CD14-positive monocyte (primary cell): ENCODE measurements around the gene ANTKMT. TPM values are rescaled to one million over a fixed set of nuclear protein-coding genes. Genes with fewer than 3 reads are reported as not detected.

Experiments used
- DNase-seq, 3 donors: peaks; one replicate each; pipeline ENCODE4 v3.0.0-alpha.2; 2011 to 2022
- H2AFZ ChIP-seq: 2 replicates; pipeline ENCODE4 v1.6.0; 2012; ENCODE audit warnings: mild to moderate bottlenecking, low read depth, low read length, inconsistent platforms; ENCODE audit not compliant: insufficient read depth, poor library complexity, severe bottlenecking
- H3K27ac ChIP-seq, 2 donors: 1 replicate in 1 of 2; 2 replicates in 1 of 2; pipeline ENCODE4 v1.5.1; 2012 to 2013; ENCODE audit warnings: low read length in 2 of 2, control low read depth in 1 of 2, inconsistent platforms in 1 of 2, low read depth in 1 of 2, mild to moderate bottlenecking in 1 of 2
- H3K27me3 ChIP-seq, 2 donors: one replicate each; pipeline versions ENCODE4 v1.6.0 to v1.6.1; 2011 to 2013; ENCODE audit warnings: low read length in 2 of 2; ENCODE audit not compliant: control insufficient read depth in 2 of 2, insufficient read depth in 2 of 2
- H3K36me3 ChIP-seq, 2 donors: replicated peaks in 1 of 2; 1 replicate in 1 of 2; 2 replicates in 1 of 2; pipeline versions ENCODE4 v1.5.1 to v1.6.1; 2012 to 2013; ENCODE audit warnings: low read length in 2 of 2, control low read depth in 1 of 2, inconsistent platforms in 1 of 2, mild to moderate bottlenecking in 1 of 2; ENCODE audit not compliant: insufficient read depth in 2 of 2, control insufficient read depth in 1 of 2
- H3K4me1 ChIP-seq, 2 donors: 1 replicate in 1 of 2; 2 replicates in 1 of 2; pipeline versions ENCODE4 v1.5.1 to v1.6.1; 2012 to 2013; ENCODE audit warnings: low read length in 2 of 2, control low read depth in 1 of 2, inconsistent platforms in 1 of 2, mild to moderate bottlenecking in 1 of 2, moderate library complexity in 1 of 2; ENCODE audit not compliant: insufficient read depth in 2 of 2, control insufficient read depth in 1 of 2
- H3K4me2 ChIP-seq: replicated peaks from 2 replicates; pipeline ENCODE3; 2012; ENCODE audit warnings: low read length, moderate library complexity, mild to moderate bottlenecking; ENCODE audit not compliant: poor library complexity, severe bottlenecking; ENCODE audit errors: extremely low read depth
- H3K4me3 ChIP-seq, 3 experiments: fragments of 200-600 bp in 1 of 3; sonication (generic) in 1 of 3; replicated peaks in 1 of 3; 1 replicate in 2 of 3; 2 replicates in 1 of 3; pipeline ENCODE4 v1.5.1; 2011 to 2013; ENCODE audit warnings: low read length in 3 of 3, mild to moderate bottlenecking in 3 of 3, control low read depth in 2 of 3, low read depth in 2 of 3, inconsistent platforms in 1 of 3, moderate library complexity in 1 of 3
- H3K79me2 ChIP-seq: 2 replicates; pipeline ENCODE4 v1.6.0; 2012; ENCODE audit warnings: mild to moderate bottlenecking, control low read depth, inconsistent platforms, low read length, moderate library complexity; ENCODE audit not compliant: insufficient read depth
- H3K9ac ChIP-seq: 2 replicates; pipeline ENCODE4 v1.6.0; 2017; ENCODE audit warnings: low read length, mild to moderate bottlenecking; ENCODE audit not compliant: insufficient read depth, poor library complexity, severe bottlenecking
- H3K9me3 ChIP-seq, 2 donors: replicated peaks in 1 of 2; 1 replicate in 1 of 2; 2 replicates in 1 of 2; pipeline versions ENCODE4 v1.5.1 to v1.6.1; 2012 to 2013; ENCODE audit warnings: low read length in 2 of 2, control low read depth in 1 of 2; ENCODE audit not compliant: control insufficient read depth in 1 of 2, insufficient read depth in 1 of 2
- H4K20me1 ChIP-seq: 2 replicates; pipeline ENCODE4 v1.6.0; 2012; ENCODE audit warnings: mild to moderate bottlenecking, low read length, control low read depth, moderate library complexity; ENCODE audit not compliant: insufficient read depth
- H3K27ac Mint-ChIP-seq, 7 donors: one replicate each; pipeline ENCODE4 v1.8.0; 2020; ENCODE audit warnings: mild to moderate bottlenecking in 7 of 7, mixed read lengths in 7 of 7, moderate library complexity in 6 of 7, inconsistent platforms in 2 of 7
- H3K27me3 Mint-ChIP-seq, 3 donors: one replicate each; pipeline ENCODE4 v1.8.0; 2021 to 2022; ENCODE audit warnings: low read depth in 3 of 3, mild to moderate bottlenecking in 3 of 3, mixed read lengths in 3 of 3, moderate library complexity in 3 of 3, inconsistent platforms in 1 of 3
- H3K36me3 Mint-ChIP-seq, 2 donors: one replicate each; pipeline ENCODE4 v1.8.0; 2020; ENCODE audit warnings: mixed read lengths in 2 of 2, inconsistent platforms in 1 of 2, mild to moderate bottlenecking in 1 of 2
- H3K4me1 Mint-ChIP-seq: one replicate; pipeline ENCODE4 v1.8.0; 2020; ENCODE audit warnings: mild to moderate bottlenecking, mixed read lengths
- H3K4me3 Mint-ChIP-seq, 2 donors: one replicate each; pipeline ENCODE4 v1.8.0; 2020; ENCODE audit warnings: mild to moderate bottlenecking in 2 of 2, mixed read lengths in 2 of 2, moderate library complexity in 1 of 2
- H3K9me3 Mint-ChIP-seq, 7 donors: one replicate each; pipeline ENCODE4 v1.8.0; 2020 to 2022; ENCODE audit warnings: mixed read lengths in 7 of 7, mild to moderate bottlenecking in 6 of 7, moderate library complexity in 6 of 7, inconsistent platforms in 2 of 7
- WGBS: methylation state at CpG from one replicate; pipeline ENCODE4 v1.1.5; 2013; ENCODE audit warnings: missing lambda C conversion rate; ENCODE audit not compliant: insufficient coverage; 5-methylcytosine and 5-hydroxymethylcytosine counted together
- intact Hi-C, 2 donors: fragments of 100-400 bp; cut with micrococcal nuclease; formaldehyde crosslinking; loops; one replicate each; pipeline versions ENCODE4 v1.15.0 to v1.15.1; 2023
- polyA plus RNA-seq, 3 donors: library from polyadenylated mRNA; depleted of rRNA in 1 of 3; unstranded in 2 of 3; stranded (reverse) in 1 of 3; fragments of 300-500 nt in 2 of 3; fragments of >200 nt in 1 of 3; fragmentation: Illumina TruSeq in 2 of 3; gene quantifications; 1 replicate in 2 of 3; 2 replicates in 1 of 3; pipeline ENCODE4 v1.2.3, GENCODE V29; 2012 to 2021
- TF ChIP-seq, protein P1 (sequence below): fragments of 200-600 bp; IDR thresholded peaks from one replicate; pipeline ENCODE4 v1.8.0; 2022; ENCODE audit warnings: antibody characterized with exemption, mild to moderate bottlenecking

The ANTKMT gene
- polyA plus RNA-seq, 3 donors: 21.5 to 56.3 (median 34.4) TPM

DNA sequence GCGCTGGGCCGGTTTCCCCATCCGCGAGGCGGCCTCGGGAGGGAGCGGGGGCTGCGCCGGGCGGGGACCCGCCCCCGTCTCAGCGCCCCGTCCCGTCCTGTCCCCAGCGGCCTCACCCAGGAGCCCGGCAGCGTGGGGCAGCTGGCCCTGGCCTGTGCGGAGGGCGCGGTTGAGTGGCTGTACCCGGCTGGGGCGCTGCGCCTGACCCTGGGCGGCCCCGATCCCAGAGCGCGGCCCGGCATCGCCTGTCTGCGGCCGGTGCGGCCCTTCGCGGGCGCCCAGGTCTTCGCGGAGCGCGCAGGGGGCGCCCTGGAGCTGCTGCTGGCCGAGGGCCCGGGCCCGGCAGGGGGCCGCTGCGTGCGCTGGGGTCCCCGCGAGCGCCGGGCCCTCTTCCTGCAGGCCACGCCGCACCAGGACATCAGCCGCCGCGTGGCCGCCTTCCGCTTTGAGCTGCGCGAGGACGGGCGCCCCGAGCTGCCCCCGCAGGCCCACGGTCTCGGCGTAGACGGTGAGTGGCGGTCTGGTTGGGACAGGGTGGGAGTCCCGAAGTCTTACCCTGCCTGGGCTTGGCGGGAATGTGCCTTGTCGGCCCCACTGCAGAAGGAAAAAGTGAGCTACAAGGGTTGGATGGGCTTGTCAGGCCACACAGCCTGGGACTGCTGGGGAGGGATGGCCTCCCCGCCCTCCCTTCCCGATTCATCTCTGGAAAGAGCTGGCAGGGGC, 5.3 kb upstream of the ANTKMT start:
- peak overlapping the region in 1 of 3 experiments; percentile 71 for H3K4me3 ChIP-seq
- H3K79me2 ChIP-seq: no peaks in the 10 kb centered on the region
- H3K4me2 ChIP-seq: peak overlapping the region; percentile 84
- peaks cover 4 to 9% of the 10 kb centered on the region in 2 donors for H3K9me3 ChIP-seq
- TF ChIP-seq, protein P1, sequence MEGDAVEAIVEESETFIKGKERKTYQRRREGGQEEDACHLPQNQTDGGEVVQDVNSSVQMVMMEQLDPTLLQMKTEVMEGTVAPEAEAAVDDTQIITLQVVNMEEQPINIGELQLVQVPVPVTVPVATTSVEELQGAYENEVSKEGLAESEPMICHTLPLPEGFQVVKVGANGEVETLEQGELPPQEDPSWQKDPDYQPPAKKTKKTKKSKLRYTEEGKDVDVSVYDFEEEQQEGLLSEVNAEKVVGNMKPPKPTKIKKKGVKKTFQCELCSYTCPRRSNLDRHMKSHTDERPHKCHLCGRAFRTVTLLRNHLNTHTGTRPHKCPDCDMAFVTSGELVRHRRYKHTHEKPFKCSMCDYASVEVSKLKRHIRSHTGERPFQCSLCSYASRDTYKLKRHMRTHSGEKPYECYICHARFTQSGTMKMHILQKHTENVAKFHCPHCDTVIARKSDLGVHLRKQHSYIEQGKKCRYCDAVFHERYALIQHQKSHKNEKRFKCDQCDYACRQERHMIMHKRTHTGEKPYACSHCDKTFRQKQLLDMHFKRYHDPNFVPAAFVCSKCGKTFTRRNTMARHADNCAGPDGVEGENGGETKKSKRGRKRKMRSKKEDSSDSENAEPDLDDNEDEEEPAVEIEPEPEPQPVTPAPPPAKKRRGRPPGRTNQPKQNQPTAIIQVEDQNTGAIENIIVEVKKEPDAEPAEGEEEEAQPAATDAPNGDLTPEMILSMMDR: no peak
- H3K36me3 Mint-ChIP-seq: peaks cover 0 to 3% of the 10 kb centered on the region in 2 donors
- 1% methylated on average over 73 of the region's 74 CpGs for WGBS
- peaks cover 16% of the 10 kb centered on the region for H3K4me1 Mint-ChIP-seq
- no peak for DNase-seq
- no peak overlapping the region for H3K27ac Mint-ChIP-seq
- peak overlapping the region; percentile 64 to 83 for H3K4me3 Mint-ChIP-seq
- peak overlapping the region; percentile 74 for H2AFZ ChIP-seq
- H3K27me3 Mint-ChIP-seq: peaks cover 47 to 77% (median 58%) of the 10 kb centered on the region in 3 donors
- peaks cover 22 to 32% of the 10 kb centered on the region in 2 donors for H3K4me1 ChIP-seq
- H4K20me1 ChIP-seq: no peaks in the 10 kb centered on the region
- intact Hi-C loops: no loop called here
- peaks cover 0 to 7% (median 0%) of the 10 kb centered on the region in 7 donors for H3K9me3 Mint-ChIP-seq
- peaks cover 11 to 72% of the 10 kb centered on the region in 2 donors for H3K27me3 ChIP-seq
- H3K27ac ChIP-seq: no peak overlapping the region
- H3K36me3 ChIP-seq: no peaks in the 10 kb centered on the region
- H3K9ac ChIP-seq: peak overlapping the region; percentile 4

DNA sequence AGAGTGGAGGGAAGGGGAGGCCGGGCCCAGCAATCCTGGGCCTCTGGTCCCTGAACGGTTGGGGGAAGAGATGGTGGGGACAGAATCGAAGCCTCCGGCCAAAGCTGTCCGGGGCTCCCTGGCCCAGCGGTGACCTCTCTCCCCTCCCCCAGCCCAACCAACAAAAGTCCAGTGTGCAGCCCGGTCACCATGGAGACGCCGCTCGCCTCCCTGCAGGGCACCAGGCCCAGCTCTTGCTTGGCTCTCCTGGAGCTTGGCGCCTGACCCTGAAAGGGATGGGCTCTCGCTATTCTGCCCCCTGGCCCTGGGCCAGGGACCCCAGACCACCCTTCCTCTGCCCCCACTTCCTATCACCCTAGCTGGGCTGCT, 4.8 kb upstream of the ANTKMT start:
- WGBS: 46% methylated on average over 7 of the region's 12 CpGs
- H3K79me2 ChIP-seq: no peaks in the 10 kb centered on the region
- H3K36me3 ChIP-seq: no peaks in the 10 kb centered on the region
- peak overlapping the region; percentile 64 to 83 for H3K4me3 Mint-ChIP-seq
- H3K4me1 ChIP-seq: peaks cover 23 to 37% of the 10 kb centered on the region in 2 donors
- H4K20me1 ChIP-seq: no peaks in the 10 kb centered on the region
- peaks cover 4 to 9% of the 10 kb centered on the region in 2 donors for H3K9me3 ChIP-seq
- H3K27me3 ChIP-seq: peaks cover 11 to 71% of the 10 kb centered on the region in 2 donors
- H3K27ac Mint-ChIP-seq: no peak overlapping the region
- H3K4me3 ChIP-seq: peak overlapping the region in 1 of 3 experiments; percentile 71
- no peak for DNase-seq
- H3K27ac ChIP-seq: no peak overlapping the region
- TF ChIP-seq, protein P1: no peak
- H3K4me2 ChIP-seq: peak overlapping the region; percentile 84
- peaks cover 0 to 7% (median 0%) of the 10 kb centered on the region in 7 donors for H3K9me3 Mint-ChIP-seq
- no peak overlapping the region for H2AFZ ChIP-seq
- peak overlapping the region; percentile 4 for H3K9ac ChIP-seq
- H3K27me3 Mint-ChIP-seq: peaks cover 47 to 74% (median 56%) of the 10 kb centered on the region in 3 donors
- H3K36me3 Mint-ChIP-seq: peaks cover 0 to 3% of the 10 kb centered on the region in 2 donors
- peaks cover 16% of the 10 kb centered on the region for H3K4me1 Mint-ChIP-seq
- intact Hi-C loops: no loop called here
